Spleen (tissue), 7 donors: ENCODE results near the gene TMEM202.

Experiments used
- CTCF ChIP-seq, 11 experiments: fragments of 200-600 bp in 7 of 11; fragments of 450-650 bp in 4 of 11; sonication (generic) in 4 of 11; IDR thresholded peaks in 8 of 11; conservative IDR thresholded peaks in 3 of 11; 1 replicate in 7 of 11; 2 replicates in 4 of 11; pipeline versions ENCODE4 v1.4.0 to v1.8.0; 2016 to 2021; ENCODE audit warnings: antibody characterized with exemption in 11 of 11, inconsistent platforms in 4 of 11, mild to moderate bottlenecking in 1 of 11
- POLR2A ChIP-seq, 3 donors: fragments of 450-650 bp; IDR thresholded peaks; one replicate each; pipeline ENCODE4 v1.5.1; 2017; ENCODE audit warnings: antibody characterized with exemption in 3 of 3, mild to moderate bottlenecking in 1 of 3
- POLR2AphosphoS5 ChIP-seq, 3 donors: sonication (generic); formaldehyde crosslinking; IDR thresholded peaks; one replicate each; pipeline ENCODE4 v1.5.1; 2017; ENCODE audit warnings: antibody characterized with exemption in 3 of 3
- donor health status: DM: no; HTN: no; CAD: no; lungs with moderate emphysema.
- donor health status: DM: no; HTN: no; CAD: no.
- donor health status: DM: no; HTN: no; CAD: no.

GRCh38 chr15:72411111-72411510 is 13.0 kb downstream of the TMEM202 start:
- TF ChIP-seq POLR2A (IDR thresholded peaks at IDR 0.05) (no peak), CTCF (IDR thresholded peaks at IDR 0.05 in 8 of 11, conservative IDR thresholded peaks at IDR 0.05 in 3 of 11) (no peak), POLR2AphosphoS5 (IDR thresholded peaks at IDR 0.05) (no peak)
